Measurements from ENCODE around the gene CCDC85C.
A peak's percentile ranks its signal among the peaks of the same experiment; 100 is the strongest.

CCDC85C gene

GRCh38 chr14:99507860-99508640 is 96.0 kb downstream of the CCDC85C start:
- no peak for DNase-seq

DNA sequence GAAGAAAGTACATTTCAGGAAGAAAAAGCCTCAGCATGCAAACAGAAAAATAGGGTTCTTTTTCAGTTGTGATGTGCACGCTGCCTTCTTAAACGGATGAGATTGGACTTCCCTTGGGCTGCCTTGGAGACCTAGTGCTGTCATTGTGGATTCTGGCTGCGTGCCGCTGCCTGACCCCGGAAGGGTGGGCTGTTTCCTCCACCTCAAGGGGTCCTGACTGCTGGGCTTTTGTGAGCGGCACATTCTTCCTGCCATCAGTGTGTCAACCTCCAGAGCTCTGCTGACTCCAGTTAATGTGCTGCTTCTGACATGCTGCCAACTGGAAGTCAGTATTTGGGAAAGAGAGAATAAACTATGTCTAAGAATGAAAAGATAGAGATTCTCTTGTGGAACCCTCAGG is 97.7 kb downstream of the CCDC85C start:
- no peak for DNase-seq

- DNase-seq, result no peak
Measured at GRCh38 chr14:99505089-99505488, 98.9 kb downstream of the CCDC85C start.

- no peak for DNase-seq
Measured at GRCh38 chr14:99503848-99504453, 100.1 kb downstream of the CCDC85C start.

GRCh38 chr14:99502989-99503421 is 101.0 kb downstream of the CCDC85C start:
- DNase-seq, result no peak

GRCh38 chr14:99497894-99498293 is 106.1 kb downstream of the CCDC85C start:
- no peak for DNase-seq

DNA sequence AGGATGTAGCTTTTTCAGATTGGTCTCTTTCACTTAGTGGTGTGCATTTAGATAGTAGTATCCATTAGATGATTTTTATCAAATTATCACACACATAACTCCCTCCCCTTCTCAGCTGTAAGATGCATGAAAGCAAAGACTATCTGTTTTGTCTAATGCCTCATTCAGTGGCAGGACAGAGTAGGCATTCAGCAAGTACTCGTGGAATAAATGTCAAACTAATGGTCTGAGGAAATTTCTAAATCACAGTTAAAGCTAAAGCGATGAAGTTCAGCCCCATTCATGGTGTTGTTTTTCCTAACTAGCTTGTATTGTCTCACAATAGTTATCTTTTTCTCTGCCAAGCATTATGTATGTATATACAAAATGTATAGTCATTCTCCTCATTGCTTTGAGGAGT is 106.7 kb downstream of the CCDC85C start:
- no peak for DNase-seq

DNA sequence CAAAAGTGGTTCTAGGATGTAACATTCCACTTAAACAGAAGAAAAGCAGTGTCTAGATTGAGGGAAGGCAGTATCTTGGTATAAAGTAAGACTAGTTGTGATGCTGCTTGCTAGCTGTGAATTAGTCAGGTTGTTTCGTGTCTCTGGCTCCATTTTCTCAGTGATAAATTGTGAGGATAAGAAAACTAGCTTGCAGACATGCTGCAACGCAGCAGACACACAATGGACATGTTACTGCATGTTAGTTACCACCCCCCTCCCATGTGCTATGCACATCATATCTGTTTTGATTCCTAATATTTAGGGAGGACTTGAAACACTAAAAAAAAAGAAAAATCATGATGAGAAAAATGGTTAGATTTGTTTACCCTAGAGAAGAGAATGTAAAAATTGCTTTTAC is 119.9 kb downstream of the CCDC85C start:
- DNase-seq, result no peak

DNA sequence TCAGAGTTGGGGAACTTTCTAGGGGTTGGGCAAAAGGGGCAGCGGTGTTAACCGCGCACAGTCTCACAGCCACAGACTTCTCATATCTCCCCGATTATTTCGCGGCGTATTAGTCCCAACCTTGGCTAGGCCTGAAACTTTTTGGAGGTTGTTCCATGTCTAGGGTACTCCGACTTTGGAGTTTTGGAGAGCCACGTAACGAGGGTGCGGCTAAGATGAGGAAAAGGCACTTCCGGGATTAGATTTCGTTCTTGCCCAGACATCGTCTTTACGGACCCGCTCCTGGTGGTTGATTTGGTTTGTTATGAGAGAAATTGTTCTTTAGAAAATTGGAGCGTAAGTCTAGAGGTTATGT is 122.3 kb downstream of the CCDC85C start:
- no peak for DNase-seq

DNA sequence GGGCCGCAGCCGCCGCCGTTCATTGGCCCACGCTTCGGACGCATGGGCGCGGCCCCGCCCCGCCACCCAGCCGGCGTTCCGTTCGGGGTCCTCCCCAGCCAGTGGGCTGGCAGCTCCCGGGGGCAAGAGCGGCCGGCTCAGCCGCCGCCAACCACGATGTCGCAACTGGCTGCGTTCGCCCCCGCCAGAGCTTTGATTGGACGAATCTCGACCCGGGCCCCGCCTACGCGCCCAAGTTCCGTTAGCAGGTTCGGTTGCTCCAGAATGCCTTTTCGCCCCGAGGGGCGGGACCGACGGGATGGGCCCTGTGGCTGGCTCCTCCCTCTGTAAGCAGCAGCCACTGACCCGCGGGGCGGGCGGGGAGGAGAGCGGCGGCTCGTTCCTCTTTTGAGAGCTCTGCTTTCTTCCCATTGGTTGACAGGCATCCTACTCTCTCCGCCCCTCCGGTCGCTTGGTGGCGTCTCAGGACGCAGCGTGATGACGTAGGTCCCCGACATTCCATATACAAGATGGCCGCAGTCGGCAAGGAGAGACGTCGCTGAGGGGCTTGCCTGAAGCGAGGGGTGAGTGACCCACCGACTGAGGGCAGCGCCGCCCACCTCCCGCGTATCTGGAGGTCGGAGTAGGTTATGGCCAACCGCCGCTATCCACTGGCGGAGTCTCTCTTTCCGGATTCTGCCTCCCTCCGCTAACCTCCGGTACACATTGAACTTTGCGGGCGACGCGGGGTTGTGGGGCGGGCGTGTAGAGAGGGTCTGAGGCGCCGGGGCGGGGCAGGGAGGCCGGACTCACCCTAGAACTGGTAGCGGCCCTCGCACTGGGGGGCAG is 122.9 kb downstream of the CCDC85C start, which contains the start of gene CCNK:
Gene CCNK, plus strand, starts transcription at position 493 of the 828 bp plus-strand sequence. CDS start 11,269 bp downstream, outside the sequence.
- DNase-seq, result peak; percentile 100

DNA sequence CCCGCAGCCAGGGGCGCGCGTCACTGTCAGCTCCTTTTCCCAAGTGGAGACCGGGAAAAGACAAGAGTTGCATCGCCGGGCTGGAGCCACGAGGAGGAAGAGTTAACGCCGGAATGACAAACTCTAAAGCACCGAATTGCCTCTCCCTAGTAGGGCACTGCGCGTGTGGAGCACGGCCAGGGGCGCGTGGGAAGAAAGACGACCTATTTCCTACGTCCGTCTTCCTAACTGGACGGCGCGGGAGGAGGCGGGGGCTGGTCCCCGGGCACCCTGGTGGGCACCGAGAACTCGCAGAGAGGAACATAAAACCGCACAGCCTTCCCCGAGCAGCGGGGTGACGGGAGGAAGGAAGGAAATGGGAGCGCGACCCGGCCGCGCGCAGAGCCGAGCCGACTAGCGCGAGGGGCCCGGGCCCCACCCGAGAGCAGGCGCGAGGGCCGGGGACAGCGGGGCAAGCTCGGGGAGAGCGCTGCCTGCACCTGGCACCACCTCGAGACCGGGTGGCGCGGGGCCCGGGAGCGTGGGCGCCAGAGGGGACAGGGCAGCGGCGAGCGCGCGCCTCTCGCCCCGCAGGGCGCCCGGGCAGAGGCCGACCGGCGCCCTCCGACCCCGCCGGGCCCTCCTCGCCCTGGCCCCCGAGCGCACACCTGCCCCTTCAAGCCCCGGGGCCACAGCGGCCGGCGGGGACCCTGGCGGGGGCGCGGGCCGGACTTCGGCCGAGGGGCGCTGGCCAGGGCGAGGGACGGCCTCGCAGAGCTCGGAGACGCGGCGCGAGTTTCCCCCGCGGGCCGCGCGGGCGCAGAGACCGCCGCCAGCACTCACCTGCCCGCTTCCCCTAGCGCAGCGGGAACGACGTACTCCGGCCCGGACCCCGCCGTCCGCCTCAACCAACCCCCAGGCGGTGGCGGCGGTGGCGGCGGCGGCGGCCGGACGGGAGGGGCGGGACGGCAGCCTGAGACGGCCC is 123.8 kb downstream of the CCDC85C start, which contains the start of gene SETD3:
Gene SETD3, minus strand, starts transcription at position 954 of the 964 bp plus-strand sequence. CDS start 15,054 bp downstream, outside the sequence.
- DNase-seq, result no peak

GRCh38 chr14:99479160-99479905 is 124.7 kb downstream of the CCDC85C start:
- no peak for DNase-seq

GRCh38 chr14:99478128-99478527 is 125.9 kb downstream of the CCDC85C start:
- DNase-seq, result no peak

DNA sequence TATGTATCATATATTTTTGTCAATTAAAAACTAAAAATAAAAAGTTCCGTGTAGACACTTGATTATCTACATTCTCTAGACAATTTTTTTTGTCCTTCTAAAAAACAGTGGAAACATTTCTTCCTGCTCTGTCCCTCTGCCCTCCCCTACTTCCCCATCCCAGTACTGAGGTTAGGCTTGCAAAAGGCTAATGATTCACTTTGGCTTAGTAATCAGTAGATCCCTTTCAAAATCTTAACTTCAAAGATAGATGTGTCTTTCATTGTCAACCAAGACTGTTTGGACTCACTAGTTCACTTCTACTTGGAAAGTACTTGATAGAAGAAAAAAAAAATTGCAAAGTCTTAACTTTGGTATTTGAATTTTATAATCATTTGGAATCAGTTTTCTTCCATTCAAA is 127.1 kb downstream of the CCDC85C start:
- no peak for DNase-seq

- no peak for DNase-seq
Measured at GRCh38 chr14:99475660-99476059, 128.3 kb downstream of the CCDC85C start.

GRCh38 chr14:99475179-99475578 is 128.8 kb downstream of the CCDC85C start:
- no peak for DNase-seq

GRCh38 chr14:99473458-99473857 is 130.5 kb downstream of the CCDC85C start:
- DNase-seq, result no peak

DNA sequence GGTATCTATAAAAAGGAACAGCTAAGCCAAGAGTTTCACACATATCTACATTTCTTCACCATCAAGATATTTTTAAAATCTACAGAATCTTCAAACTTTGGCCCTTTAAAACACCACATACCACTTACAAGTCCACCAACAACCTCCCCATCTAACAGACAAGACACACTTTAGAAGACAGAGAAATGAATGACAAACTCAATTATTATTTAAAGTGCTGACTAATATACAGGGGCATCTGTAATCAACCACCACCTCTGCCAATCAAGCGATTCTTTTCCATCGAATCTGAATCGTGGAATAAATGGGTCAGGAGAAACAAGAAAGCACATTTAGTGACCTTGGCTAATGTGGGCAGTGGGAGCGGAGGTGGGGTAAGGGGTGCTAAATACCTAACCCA is 131.1 kb downstream of the CCDC85C start:
- DNase-seq, result no peak

DNA sequence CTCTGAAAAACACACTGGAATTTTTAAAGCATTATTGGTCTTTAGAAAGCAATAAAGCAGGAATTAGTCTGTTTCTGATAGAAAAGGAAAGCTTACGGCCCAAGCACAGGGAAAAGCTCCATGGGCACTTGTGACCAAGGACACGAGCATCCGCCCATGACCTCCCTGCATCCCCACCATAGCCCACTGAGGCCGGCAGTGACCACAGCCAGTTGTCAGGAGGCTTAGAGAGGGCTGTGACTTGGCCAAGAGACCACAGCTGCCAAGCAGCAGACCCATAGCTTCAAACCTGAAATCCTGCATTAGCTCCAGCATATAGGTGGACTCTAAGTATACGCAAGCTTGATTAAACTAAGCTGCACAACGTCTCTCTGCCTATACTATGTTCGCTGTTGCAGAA is 132.3 kb downstream of the CCDC85C start:
- no peak for DNase-seq

DNA sequence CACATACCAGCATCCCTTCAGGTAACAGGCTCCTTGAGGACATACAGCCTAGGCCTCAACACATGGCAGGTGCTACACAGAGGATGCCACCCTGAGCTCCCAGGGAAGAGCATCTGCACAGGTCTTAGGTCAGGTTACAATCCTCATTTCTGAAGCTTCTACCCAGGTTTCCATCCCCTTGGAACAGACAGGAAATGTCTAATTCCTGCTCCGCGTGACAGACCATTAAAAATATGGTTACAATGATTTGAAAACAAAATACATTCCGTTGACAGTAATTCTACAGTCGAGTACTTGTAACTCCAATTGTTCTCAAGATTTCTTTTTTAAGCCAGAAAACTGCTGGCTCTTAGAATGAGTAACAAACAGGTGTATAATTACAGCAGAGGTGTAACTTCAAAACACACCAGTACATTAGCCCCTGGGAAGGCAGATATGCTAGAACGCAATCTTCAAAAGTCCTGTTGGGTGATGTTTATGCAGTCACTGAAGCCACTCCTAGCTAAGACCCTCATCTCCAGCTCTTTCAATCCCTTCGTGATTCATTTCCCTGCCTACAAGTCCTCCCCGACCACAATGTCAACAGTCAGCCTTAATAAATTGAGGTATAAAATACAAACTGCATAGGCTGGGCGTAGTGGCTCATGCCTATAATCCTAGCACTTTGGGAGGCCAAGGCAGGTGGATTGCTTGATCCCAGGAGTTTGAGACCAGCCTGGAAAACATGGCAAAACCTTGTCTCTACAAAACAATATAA is 135.0 kb downstream of the CCDC85C start:
- no peak for DNase-seq

- DNase-seq, result no peak
Measured at GRCh38 chr14:99468081-99468480, 135.9 kb downstream of the CCDC85C start.
